ENCODE data around the gene FRRS1.

The FRRS1 gene

DNA sequence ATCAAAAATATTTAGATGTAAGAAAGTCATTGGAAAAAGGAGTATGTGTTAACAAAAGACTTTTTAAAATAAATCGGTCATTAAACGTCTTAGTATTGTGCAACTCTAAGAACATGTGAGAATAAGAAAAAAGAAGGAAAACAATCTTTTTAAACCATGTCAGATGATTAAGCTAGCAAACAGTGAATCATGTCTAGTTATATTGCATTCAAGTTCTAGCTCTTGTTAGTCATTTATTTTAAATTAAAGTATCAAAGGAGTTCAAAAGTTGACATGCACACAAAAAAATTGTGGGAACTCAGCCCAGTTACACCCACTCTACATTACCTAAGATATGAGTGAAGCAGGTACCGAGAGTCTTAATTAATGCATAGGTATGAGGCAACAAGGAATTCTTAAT is 9.8 kb downstream of the FRRS1 start:
- no peaks in the 10 kb centered on the region for H3K36me3 ChIP-seq (ENCODE audit: control insufficient read depth, insufficient read depth, low read length)
- no peaks in the 10 kb centered on the region for H3K27me3 ChIP-seq (replicated peaks; ENCODE audit: control insufficient read depth, insufficient read depth, low read length)
- no peak for DNase-seq (ENCODE audit: extremely low read depth, insufficient read length)
- TF ChIP-seq, protein P1, sequence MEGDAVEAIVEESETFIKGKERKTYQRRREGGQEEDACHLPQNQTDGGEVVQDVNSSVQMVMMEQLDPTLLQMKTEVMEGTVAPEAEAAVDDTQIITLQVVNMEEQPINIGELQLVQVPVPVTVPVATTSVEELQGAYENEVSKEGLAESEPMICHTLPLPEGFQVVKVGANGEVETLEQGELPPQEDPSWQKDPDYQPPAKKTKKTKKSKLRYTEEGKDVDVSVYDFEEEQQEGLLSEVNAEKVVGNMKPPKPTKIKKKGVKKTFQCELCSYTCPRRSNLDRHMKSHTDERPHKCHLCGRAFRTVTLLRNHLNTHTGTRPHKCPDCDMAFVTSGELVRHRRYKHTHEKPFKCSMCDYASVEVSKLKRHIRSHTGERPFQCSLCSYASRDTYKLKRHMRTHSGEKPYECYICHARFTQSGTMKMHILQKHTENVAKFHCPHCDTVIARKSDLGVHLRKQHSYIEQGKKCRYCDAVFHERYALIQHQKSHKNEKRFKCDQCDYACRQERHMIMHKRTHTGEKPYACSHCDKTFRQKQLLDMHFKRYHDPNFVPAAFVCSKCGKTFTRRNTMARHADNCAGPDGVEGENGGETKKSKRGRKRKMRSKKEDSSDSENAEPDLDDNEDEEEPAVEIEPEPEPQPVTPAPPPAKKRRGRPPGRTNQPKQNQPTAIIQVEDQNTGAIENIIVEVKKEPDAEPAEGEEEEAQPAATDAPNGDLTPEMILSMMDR (IDR thresholded peaks at IDR 0.05; ENCODE audit: insufficient read depth, low read length, poor library complexity, severe bottlenecking) = no peak
- no peak overlapping the region for H3K4me3 ChIP-seq (replicated peaks; ENCODE audit: low read depth, low read length)

DNA sequence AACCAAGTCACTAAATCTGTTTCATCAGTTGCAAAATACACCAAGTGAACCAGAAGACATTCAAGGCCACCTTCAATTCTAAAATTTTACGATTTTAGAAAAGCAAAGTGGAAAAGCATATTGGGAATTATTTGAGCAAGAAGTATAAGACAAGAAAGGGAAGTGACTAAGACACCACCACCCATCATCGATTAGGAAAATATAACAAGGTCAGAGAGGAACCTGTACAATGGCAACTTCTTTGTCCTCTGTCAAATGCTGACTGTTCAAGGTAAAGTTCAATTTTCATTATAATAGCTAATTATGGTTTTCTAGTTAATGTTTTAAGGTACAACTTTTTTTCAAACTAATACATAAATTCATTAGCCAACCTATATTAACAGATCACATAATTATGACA is 10.8 kb downstream of the FRRS1 start:
- no peaks in the 10 kb centered on the region for H3K36me3 ChIP-seq (ENCODE audit: control insufficient read depth, insufficient read depth, low read length)
- TF ChIP-seq, protein P1 (IDR thresholded peaks at IDR 0.05; ENCODE audit: insufficient read depth, low read length, poor library complexity, severe bottlenecking) = no peak
- H3K27me3 ChIP-seq (replicated peaks; ENCODE audit: control insufficient read depth, insufficient read depth, low read length) = no peaks in the 10 kb centered on the region
- H3K4me3 ChIP-seq (replicated peaks; ENCODE audit: low read depth, low read length) = no peak overlapping the region
- no peak for DNase-seq (ENCODE audit: extremely low read depth, insufficient read length)

DNA sequence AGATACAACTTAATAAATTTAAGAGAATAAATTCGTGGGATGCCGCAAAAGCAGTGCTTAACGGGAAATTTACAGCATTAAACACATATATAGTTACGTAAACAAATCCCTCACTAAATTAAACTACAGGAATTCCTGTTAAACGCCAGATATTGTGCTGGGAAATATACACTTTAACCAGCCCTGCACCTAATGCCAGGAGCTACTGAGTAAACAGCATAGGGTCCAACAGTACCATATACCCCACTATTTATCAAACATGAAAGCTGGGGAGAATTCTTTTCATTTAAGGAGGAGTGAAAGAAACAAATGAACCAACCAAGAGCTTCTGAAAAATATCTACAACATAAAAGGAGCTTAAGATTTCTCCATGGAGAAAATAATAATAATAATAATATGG is 11.7 kb downstream of the FRRS1 start:
- DNase-seq (ENCODE audit: extremely low read depth, insufficient read length) = no peak
- no peaks in the 10 kb centered on the region for H3K36me3 ChIP-seq (ENCODE audit: control insufficient read depth, insufficient read depth, low read length)

DNA sequence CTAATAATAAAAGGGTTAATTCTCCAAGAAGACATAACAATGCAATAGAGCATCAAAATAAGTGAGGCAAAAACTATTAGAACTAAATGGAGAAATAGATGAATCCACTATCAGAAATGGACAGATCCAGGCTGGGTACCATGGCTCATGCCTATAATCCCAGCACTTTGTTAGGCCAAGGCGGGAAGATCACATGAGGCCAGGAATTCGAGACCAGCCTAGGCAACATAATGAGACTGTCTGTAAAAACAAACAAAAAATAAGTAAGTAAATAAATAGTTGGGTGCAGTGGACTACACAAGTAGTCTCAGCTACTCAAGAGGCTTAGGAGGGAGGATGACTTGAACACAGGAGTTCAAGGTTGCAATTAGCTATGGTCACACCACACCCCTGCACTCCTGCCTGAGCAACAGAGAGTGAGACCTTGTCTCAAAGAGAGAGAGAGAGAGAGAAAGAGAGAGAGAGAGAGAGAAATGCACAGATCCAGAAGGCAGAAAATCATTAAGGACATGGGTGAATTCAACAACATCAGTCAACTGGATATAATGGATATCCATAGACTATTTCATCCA is 12.3 kb downstream of the FRRS1 start:
- no peaks in the 10 kb centered on the region for H3K36me3 ChIP-seq (ENCODE audit: control insufficient read depth, insufficient read depth, low read length)
- H3K4me3 ChIP-seq (replicated peaks; ENCODE audit: low read depth, low read length) = no peak overlapping the region
- no peak for DNase-seq (ENCODE audit: extremely low read depth, insufficient read length)
- TF ChIP-seq, protein P1 (IDR thresholded peaks at IDR 0.05; ENCODE audit: insufficient read depth, low read length, poor library complexity, severe bottlenecking) = no peak
- H3K27me3 ChIP-seq (replicated peaks; ENCODE audit: control insufficient read depth, insufficient read depth, low read length) = no peaks in the 10 kb centered on the region

More for the DNA sequence above, 11.7 kb downstream of the FRRS1 start:
- no peak overlapping the region for H3K4me3 ChIP-seq (replicated peaks; ENCODE audit: low read depth, low read length)
- TF ChIP-seq, protein P1 (IDR thresholded peaks at IDR 0.05; ENCODE audit: insufficient read depth, low read length, poor library complexity, severe bottlenecking) = no peak
- H3K27me3 ChIP-seq (replicated peaks; ENCODE audit: control insufficient read depth, insufficient read depth, low read length) = no peaks in the 10 kb centered on the region

DNA sequence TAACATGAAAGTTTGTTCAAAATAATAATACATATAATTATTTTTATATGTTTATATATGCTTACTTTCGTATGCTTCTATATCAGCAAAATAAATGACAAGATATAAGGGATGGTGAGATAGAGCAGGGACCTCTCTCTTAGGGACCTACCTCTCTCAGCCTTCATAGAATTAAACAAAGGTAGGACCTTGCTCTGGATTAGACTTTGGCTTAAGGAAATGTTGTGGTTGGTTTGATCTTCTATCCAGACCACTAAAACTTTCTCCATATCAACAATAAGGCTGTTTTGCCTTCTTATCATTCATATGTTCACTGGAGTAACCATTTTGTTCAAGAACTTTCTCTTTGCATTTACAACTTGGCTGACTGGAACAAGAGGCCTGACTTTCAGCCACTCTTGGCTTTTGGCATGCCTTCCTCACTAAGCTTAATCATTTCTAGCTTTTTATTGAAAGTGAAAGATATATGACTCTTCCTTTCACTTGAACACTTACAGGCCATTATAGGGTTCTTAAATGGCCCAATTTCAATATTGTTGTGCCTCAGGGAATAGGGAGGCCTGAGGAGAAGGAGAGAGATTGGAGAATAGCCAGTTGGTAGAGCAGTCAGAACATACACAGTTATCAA is 14.4 kb downstream of the FRRS1 start:
- H3K36me3 ChIP-seq (ENCODE audit: control insufficient read depth, insufficient read depth, low read length) = no peaks in the 10 kb centered on the region
- no peak overlapping the region for H3K4me3 ChIP-seq (replicated peaks; ENCODE audit: low read depth, low read length)
- no peaks in the 10 kb centered on the region for H3K27me3 ChIP-seq (replicated peaks; ENCODE audit: control insufficient read depth, insufficient read depth, low read length)
- TF ChIP-seq, protein P1 (IDR thresholded peaks at IDR 0.05; ENCODE audit: insufficient read depth, low read length, poor library complexity, severe bottlenecking) = no peak
- peak; percentile 41 for DNase-seq (ENCODE audit: extremely low read depth, insufficient read length)
